Islet precursor cell (in vitro differentiated cells): Measurements from ENCODE around the gene PDZRN4.
"Not testable (repeated sequence)": the region's sequence is repeated elsewhere in the genome, so short reads cannot be mapped to it uniquely, and the experiment has no call there.

Source experiments
- DNase-seq: peaks from one replicate; pipeline ENCODE4 v3.0.0-alpha.2; 2018

PDZRN4 gene

GRCh38 chr12:41188058-41188840 is at the start of gene PDZRN4:
TSS of gene PDZRN4 (plus strand) at chr12:41188320.
- DNase-seq: peak; percentile 75

DNA sequence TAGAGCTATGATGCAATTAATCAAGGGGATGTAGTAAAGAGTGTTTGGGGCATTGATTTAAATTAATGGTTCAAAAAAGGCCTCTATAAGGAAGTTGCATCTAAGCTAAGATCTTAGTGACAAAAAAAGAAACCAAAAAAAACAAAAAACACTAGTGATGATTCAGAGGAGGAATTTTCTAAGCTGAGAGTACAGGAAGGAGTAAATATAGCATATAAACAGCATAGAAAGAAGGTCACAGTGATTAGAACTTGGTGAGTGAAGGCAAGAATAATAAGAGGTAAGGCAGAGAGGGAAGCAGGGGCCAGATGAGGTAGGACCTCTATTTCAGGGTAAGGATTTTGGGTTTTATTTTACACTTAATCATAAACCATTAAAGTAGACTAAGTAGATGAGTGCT is 48.0 kb upstream of the PDZRN4 start:
- no peak for DNase-seq

- DNase-seq: no peak
These were observed 47.0 kb upstream of the PDZRN4 start for GRCh38 chr12:41141104-41141503.

DNA sequence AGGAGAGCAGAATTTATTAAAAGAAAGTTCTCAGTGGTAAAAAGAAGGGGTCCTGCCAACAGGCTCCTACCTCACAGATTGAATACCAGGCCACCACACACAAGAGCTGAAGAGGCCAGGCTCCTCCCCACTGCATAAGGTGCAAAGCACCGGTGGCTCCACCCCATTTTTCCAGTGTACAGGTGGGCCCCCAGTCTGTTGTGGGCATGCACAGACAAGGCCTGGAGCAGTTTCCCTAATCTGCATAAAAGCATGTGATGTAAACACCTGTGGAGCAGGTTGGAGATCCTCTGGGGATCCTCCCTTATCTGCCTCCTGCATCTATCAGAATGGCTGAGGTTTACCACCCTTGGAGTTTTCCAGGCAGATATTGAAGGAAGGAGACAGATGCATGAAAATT is 45.7 kb upstream of the PDZRN4 start:
- peak; percentile 70 for DNase-seq

DNA sequence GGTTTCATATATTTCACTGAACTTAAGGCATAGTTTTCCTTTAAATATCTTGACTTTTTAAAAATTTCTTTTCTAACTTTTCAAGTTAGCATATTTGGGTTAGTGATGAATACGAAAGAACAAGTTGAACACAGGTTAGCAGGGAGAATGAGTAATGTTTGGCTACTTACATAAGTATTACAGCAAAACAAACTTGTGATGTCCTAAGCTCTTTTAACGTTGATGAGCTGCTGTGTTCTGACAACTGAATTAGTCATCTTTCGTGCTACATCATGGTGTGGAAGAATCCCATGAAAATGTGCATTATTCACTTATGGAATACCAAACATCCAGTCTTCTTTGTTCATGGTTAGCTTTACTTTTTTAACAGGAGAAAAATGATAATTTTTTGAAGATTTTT is 36.3 kb upstream of the PDZRN4 start:
- no peak for DNase-seq

DNA sequence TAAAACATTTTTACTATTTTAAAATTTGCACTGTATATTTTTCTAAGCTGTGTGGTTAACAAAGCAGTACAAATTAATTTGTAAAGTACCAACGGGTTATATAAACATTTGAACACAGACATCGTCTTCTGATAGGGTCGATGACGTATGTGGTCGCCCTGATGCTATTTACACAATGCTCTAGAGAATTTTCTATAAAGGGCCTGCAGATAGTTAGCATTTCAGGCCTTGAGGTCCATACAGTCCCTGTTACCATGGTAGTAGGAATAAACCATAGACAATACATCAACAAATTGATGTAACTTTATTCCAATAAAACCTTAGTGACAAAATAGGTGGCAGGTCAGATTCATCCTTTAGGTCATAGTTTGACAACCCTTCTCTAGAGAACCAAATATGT is 25.7 kb upstream of the PDZRN4 start:
- DNase-seq: no peak

DNA sequence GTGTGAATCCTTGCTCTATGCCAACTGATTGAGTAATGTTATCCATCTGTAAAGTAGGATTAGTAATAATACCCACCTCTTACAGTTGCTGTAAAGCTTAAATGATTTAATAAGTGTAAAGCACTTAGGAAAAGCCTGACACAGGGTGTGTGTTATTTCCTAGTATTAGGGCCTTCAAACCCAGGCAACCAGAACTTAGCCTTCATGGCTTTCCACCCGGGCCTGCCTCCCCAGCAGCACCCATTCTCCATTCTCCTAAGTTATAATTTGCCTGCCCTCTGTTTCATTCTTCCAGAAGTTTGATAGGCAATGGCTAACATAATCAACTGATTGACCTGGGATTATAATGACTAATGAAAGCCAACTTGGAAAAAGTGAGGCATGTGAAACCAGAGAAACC is 20.4 kb upstream of the PDZRN4 start:
- DNase-seq: no peak

- no peak for DNase-seq
These were observed 13.5 kb upstream of the PDZRN4 start for GRCh38 chr12:41174602-41175001.

DNA sequence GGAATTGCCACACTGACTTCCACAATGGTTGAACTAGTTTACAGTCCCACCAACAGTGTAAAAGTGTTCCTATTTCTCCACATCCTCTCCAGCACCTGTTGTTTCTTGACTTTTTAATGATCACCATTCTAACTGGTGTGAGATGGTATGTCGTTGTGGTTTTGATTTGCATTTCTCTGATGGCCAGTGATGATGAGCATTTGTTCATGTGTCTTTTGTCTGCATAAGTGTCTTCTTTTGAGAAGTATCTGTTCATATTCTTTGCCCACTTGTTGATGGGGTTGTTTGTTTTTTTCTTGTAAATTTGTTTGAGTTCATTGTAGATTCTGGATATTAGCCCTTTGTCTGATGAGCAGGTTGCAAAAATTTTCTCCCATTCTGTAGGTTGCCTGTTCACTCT is 8.6 kb upstream of the PDZRN4 start:
- not testable (repeated sequence) for DNase-seq

DNA sequence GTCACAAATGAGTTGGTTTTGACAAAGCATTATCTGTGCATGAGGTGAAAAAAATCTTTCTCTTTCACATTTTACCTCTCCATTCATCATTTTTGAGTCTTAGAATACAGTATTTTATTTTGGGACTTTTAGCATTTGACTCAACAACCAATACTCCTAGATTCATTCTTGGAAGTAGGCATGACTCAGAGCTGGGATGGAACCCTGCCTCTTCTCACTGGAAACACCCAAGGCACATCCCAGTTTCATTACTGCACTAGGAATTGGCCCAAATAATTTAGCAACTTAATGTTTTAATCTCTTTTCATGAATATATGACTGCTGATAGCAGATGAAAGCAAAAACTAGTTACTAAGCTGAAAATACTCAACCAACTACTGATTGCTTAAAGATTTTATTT is 3.3 kb upstream of the PDZRN4 start:
- no peak for DNase-seq

GRCh38 chr12:41186026-41186425 is 2.1 kb upstream of the PDZRN4 start:
- DNase-seq: no peak

- DNase-seq: peak; percentile 66
These were observed 798 bp downstream of the PDZRN4 start for GRCh38 chr12:41188841-41189394.

DNA sequence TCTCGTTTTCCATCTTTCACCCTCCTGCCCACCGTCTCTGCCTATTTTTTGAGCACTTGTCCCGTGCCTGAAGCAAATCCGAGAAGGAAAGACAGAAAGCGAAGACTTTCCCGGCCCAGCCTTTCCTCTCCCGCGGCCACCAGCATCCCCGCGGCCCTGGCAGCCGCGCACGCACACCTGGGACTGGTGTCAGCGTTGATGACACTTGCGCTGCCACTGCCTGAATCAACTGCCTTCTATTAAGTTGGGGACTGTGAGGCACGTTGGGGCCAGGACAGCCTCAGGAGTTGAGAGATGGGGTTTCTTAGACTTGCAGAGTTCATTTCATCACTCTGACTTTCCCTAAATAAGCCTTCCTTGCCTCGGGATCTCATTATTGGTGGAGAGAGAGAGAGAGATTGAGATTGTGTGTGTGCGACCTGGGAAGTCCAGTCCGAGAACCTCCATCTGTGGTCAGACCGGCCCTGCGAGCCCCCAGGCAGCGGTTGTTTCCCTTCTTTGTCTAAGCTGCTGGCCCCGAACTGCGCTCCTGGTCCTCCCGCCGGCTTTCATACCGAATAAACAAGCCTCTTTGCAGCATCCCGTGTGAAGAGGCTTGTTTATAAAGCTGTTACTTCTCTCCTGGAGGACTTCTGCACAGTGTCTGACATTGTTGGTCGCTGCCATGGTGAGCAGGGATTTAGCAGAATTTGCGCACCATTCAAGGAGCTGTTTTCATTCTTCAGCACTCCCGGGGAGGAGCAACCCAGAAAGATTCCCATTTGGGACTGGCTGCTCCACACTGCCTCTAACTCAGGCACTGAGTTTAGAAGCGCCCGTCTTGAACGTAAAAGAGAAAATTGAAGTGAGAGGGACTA is 1.5 kb downstream of the PDZRN4 start:
- DNase-seq: peak; percentile 77

DNA sequence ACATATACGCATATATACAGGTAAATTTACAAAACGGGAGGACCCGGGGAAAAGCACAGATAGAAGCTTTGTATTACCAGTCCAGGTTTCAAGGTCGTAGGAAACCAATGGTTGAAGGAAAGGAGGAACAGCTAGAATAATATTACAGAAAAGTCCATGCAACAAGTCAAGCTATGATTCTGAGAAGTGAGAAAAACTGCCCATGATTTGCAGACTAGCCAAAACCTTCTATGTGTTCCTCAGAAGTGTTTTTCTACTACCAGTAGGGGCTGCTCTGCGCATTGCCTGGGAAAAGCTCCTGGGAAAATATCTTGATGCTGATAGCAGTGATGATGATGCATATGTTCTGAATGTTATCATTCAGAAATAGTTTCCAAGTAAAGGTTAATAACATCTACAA is 2.2 kb downstream of the PDZRN4 start:
- no peak for DNase-seq

- DNase-seq: not testable (repeated sequence)
These were observed 3.4 kb downstream of the PDZRN4 start for GRCh38 chr12:41191549-41191948.

GRCh38 chr12:41193311-41193710 is 5.2 kb downstream of the PDZRN4 start:
- no peak for DNase-seq

DNA sequence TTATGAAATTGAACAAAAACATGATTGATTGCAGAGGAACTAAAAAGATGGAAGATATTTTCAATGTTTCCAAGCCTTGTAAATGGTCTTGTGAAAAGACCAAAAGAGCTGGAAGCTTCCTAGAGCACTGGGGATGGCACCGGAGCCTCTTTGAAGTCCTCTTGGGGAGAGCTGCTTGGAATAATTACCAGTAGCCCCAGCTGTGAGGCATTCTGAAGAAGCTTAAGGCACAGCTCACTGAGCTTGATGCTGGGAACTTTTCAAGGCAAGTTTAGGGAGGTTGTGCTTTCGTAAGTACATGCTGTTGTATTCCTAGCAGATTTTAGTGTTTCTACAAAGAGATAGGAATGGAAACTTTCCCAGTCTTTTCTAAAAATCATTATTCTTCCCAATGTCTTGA is 13.9 kb downstream of the PDZRN4 start:
- no peak for DNase-seq

GRCh38 chr12:41205070-41205709 is 17.1 kb downstream of the PDZRN4 start:
- no peak for DNase-seq

DNA sequence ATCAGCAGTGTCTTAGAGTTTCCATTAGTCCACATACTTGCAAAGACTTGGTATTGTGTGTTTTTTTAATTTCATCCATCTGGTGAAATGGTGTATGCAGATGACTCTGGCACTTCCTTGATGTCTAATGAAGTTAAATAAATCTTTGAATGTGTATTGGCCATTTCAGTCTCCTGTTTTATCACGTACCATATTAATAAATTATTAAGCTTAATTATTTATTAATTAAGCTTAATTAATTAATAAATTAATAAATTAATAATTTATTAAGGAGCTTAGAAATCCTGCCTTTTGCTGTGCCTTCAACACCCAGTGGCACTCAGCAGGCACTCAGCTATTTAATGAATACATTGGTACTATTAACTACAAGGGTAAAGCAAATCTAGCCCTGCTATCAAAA is 18.2 kb downstream of the PDZRN4 start:
- no peak for DNase-seq

DNA sequence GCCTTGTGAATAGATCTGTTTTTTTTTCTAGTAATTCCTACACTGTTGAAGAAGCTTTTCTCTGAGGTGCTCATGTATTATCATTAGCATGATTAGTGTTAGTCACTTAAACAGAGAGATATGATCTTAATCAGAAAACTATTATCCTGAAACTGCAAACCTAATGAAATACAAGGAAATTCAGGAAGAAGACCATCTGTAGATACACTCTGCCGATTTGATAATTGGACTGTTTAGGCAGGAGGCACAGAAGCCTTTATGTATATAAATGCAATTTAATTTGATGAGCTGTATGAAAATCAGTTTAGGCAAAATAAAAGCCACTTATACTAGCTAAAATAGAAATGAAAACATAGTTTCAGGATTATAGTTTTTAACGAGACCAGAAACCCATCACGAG is 23.3 kb downstream of the PDZRN4 start:
- DNase-seq: no peak

- no peak for DNase-seq
These were observed 24.5 kb downstream of the PDZRN4 start for GRCh38 chr12:41212625-41213024.

DNA sequence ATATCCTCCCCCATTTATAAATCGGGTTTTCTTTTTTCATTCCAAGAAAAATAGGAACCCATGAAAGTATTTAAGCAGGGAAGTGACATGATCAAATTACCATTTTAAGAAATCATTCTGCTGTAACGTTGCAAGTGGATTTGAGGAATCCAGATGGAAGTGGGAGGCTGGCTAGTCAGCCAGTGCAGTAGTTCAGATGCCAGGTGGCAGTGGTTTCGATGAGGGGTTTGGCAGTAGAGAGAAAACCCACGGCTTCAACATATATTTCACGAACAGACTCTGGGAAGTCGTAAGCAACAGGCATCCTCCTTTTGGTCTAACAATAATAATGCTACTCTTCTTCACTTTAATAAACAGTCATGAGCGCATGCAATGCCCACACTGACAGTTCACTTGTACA is 25.0 kb downstream of the PDZRN4 start:
- DNase-seq: no peak

- DNase-seq: no peak
These were observed 25.5 kb downstream of the PDZRN4 start for GRCh38 chr12:41213648-41214047.
